HG03135 (cell line): ENCODE measurements around the gene PRXL2B.
"Not testable (repeated sequence)": the region's sequence is repeated elsewhere in the genome, so short reads cannot be mapped to it uniquely, and the experiment has no call there.

Experiments
- ATAC-seq: cut with Tn5 transposase; IDR thresholded peaks from one replicate; pipeline ENCODE4 v1.9.1; 2021; ENCODE audit warnings: mild to moderate bottlenecking, moderate library complexity; ENCODE audit not compliant: unreplicated experiment

Gene PRXL2B

GRCh38 chr1:2611031-2611501, 24.5 kb downstream of the PRXL2B start:
- no peak for ATAC-seq

- no peak for ATAC-seq
Observed at GRCh38 chr1:2611621-2612437, 25.3 kb downstream of the PRXL2B start.

GRCh38 chr1:2612591-2613365, 26.2 kb downstream of the PRXL2B start:
- ATAC-seq, result no peak

- ATAC-seq, result no peak
Observed at GRCh38 chr1:2614145-2614544, 27.6 kb downstream of the PRXL2B start.

- no peak for ATAC-seq
Observed at GRCh38 chr1:2617971-2618470, 31.4 kb downstream of the PRXL2B start.

GRCh38 chr1:2623571-2624337, 37.2 kb downstream of the PRXL2B start:
- ATAC-seq, result no peak

- no peak for ATAC-seq
Observed at GRCh38 chr1:2624735-2625300, 38.2 kb downstream of the PRXL2B start.

GRCh38 chr1:2625311-2625710, 38.7 kb downstream of the PRXL2B start:
- ATAC-seq, result no peak

- not testable (repeated sequence) for ATAC-seq
Observed at GRCh38 chr1:2625748-2626147, 39.2 kb downstream of the PRXL2B start.

- ATAC-seq, result no peak
Observed at GRCh38 chr1:2627746-2628145, 41.2 kb downstream of the PRXL2B start.

- ATAC-seq, result no peak
Observed at GRCh38 chr1:2628191-2628932, 41.8 kb downstream of the PRXL2B start.

- ATAC-seq, result no peak
Observed at GRCh38 chr1:2628933-2629626, 42.5 kb downstream of the PRXL2B start.

- no peak for ATAC-seq
Observed at GRCh38 chr1:2629627-2630497, 43.3 kb downstream of the PRXL2B start.

GRCh38 chr1:2630498-2631135, 44.0 kb downstream of the PRXL2B start:
- no peak for ATAC-seq

- no peak for ATAC-seq
Observed at GRCh38 chr1:2631136-2632050, 44.8 kb downstream of the PRXL2B start.

- ATAC-seq, result no peak
Observed at GRCh38 chr1:2632051-2632430, 45.5 kb downstream of the PRXL2B start.
